IMR-90 (cell line): Measurements from ENCODE around the gene CCDC152. TPM values are rescaled to one million over a fixed set of nuclear protein-coding genes. Genes with fewer than 3 reads are reported as not detected.

ENCODE experiments used
- ATAC-seq: fragments of 200-7000 bp; cut with Tn5 transposase; 2 replicates; pipeline ENCODE4 v1.9.1; 2020; ENCODE audit warnings: low read depth, mild to moderate bottlenecking, moderate library complexity
- BruUV-seq: library from RNA; stranded (reverse); fragments of 400-500 nt; replicated peaks from 2 replicates; lab custom pipeline; 2021; lab: Mats Ljungman, UMichigan
- CTCF ChIA-PET: fragments of 300-600 bp; formaldehyde crosslinking; extraction: SDS; loops from one replicate; lab custom pipeline; 2021; ENCODE audit warnings: antibody characterized with exemption; lab: Yijun Ruan, JAX
- POLR2A ChIA-PET: fragments of 300-600 bp; sonication (Branson Sonifier 250); formaldehyde crosslinking; loops from one replicate; lab custom pipeline; 2022; ENCODE audit warnings: antibody characterized with exemption; ENCODE audit not compliant: unreplicated experiment; lab: Charles Lee
- DNase-seq: peaks from one replicate; pipeline ENCODE4 v3.0.0; 2013
- H2AFZ ChIP-seq: replicated peaks from 2 replicates; pipeline ENCODE3; 2013; ENCODE audit warnings: low read length, mild to moderate bottlenecking; ENCODE audit not compliant: poor library complexity
- H2AK5ac ChIP-seq: 2 replicates; pipeline ENCODE4 v1.6.1; 2013; ENCODE audit warnings: low read depth, low read length, inconsistent platforms
- H2AK9ac ChIP-seq: replicated peaks from 2 replicates; pipeline ENCODE3; 2013; ENCODE audit warnings: mild to moderate bottlenecking, low read depth, low read length, moderate library complexity; ENCODE audit not compliant: poor library complexity
- H2BK120ac ChIP-seq: 2 replicates; pipeline ENCODE4 v1.6.1; 2013; ENCODE audit warnings: low read depth, low read length, inconsistent platforms
- H2BK15ac ChIP-seq: 3 replicates; pipeline ENCODE4 v1.6.1; 2013; ENCODE audit warnings: low read depth, low read length, inconsistent platforms
- H2BK20ac ChIP-seq: 2 replicates; pipeline ENCODE4 v1.6.1; 2013; ENCODE audit warnings: low read depth, mild to moderate bottlenecking, inconsistent platforms, low read length, moderate library complexity
- H2BK5ac ChIP-seq: 2 replicates; pipeline ENCODE4 v1.6.1; 2013; ENCODE audit warnings: mild to moderate bottlenecking, low read depth, low read length, inconsistent platforms; ENCODE audit not compliant: poor library complexity, severe bottlenecking
- H3K14ac ChIP-seq: replicated peaks from 2 replicates; pipeline ENCODE4 v1.6.1; 2013; ENCODE audit warnings: low read depth, low read length, inconsistent platforms
- H3K18ac ChIP-seq: 2 replicates; pipeline ENCODE4 v1.6.1; 2013; ENCODE audit warnings: low read depth, low read length, control low read depth
- H3K23ac ChIP-seq: 2 replicates; pipeline ENCODE4 v1.6.1; 2013; ENCODE audit warnings: low read depth, low read length, inconsistent platforms
- H3K27ac ChIP-seq: 2 replicates; pipeline ENCODE4 v1.5.1; 2013; ENCODE audit warnings: mild to moderate bottlenecking, control low read depth, low read length; ENCODE audit not compliant: insufficient read depth
- H3K27me3 ChIP-seq: 2 replicates; pipeline ENCODE4 v1.6.1; 2013; ENCODE audit warnings: low read length; ENCODE audit not compliant: control insufficient read depth, insufficient read depth
- H3K36me3 ChIP-seq: 2 replicates; pipeline ENCODE4 v1.6.1; 2013; ENCODE audit warnings: low read length, mixed read lengths; ENCODE audit not compliant: control insufficient read depth, insufficient read depth
- H3K4ac ChIP-seq: 2 replicates; pipeline ENCODE4 v1.6.1; 2013; ENCODE audit warnings: low read depth, low read length, inconsistent platforms
- H3K4me1 ChIP-seq: 2 replicates; pipeline ENCODE4 v1.6.1; 2013; ENCODE audit warnings: low read length, mixed read lengths; ENCODE audit not compliant: control insufficient read depth, insufficient read depth
- H3K4me2 ChIP-seq: 2 replicates; pipeline ENCODE4 v1.6.1; 2013; ENCODE audit warnings: low read depth, mild to moderate bottlenecking, control low read depth, low read length, moderate library complexity
- H3K4me3 ChIP-seq: 2 replicates; pipeline ENCODE4 v1.5.1; 2013; ENCODE audit warnings: low read depth, mild to moderate bottlenecking, control low read depth, low read length, moderate library complexity; ENCODE audit not compliant: insufficient read depth
- H3K56ac ChIP-seq: 2 replicates; pipeline ENCODE4 v1.6.1; 2013; ENCODE audit warnings: low read length, inconsistent platforms; ENCODE audit not compliant: insufficient read depth; ENCODE audit errors: extremely low read depth
- H3K79me1 ChIP-seq, 2 experiments: 2 replicates each; pipeline ENCODE4 v1.6.1; 2013; ENCODE audit warnings: low read length in 2 of 2, inconsistent platforms in 1 of 2, low read depth in 1 of 2
- H3K9ac ChIP-seq: 2 replicates; pipeline ENCODE4 v1.6.1; 2013; ENCODE audit warnings: low read depth, low read length, control low read depth
- H3K9me1 ChIP-seq: 2 replicates; pipeline ENCODE4 v1.6.1; 2013; ENCODE audit warnings: low read length, inconsistent platforms; ENCODE audit not compliant: insufficient read depth
- H3K9me3 ChIP-seq: 2 replicates; pipeline ENCODE4 v1.6.1; 2013; ENCODE audit warnings: low read length; ENCODE audit not compliant: control insufficient read depth, insufficient read depth
- H4K20me1 ChIP-seq: 2 replicates; pipeline ENCODE4 v1.6.1; 2013; ENCODE audit warnings: low read length, inconsistent platforms; ENCODE audit not compliant: insufficient read depth
- H4K5ac ChIP-seq: 2 replicates; pipeline ENCODE4 v1.6.1; 2013; ENCODE audit warnings: mild to moderate bottlenecking, low read depth, low read length, control low read depth
- H4K8ac ChIP-seq, 2 experiments: 2 replicates each; pipeline ENCODE4 v1.6.1; 2013; ENCODE audit warnings: low read depth in 2 of 2, low read length in 2 of 2, control low read depth in 1 of 2, inconsistent platforms in 1 of 2
- H4K91ac ChIP-seq: 2 replicates; pipeline ENCODE4 v1.6.1; 2013; ENCODE audit warnings: low read depth, low read length, inconsistent platforms; ENCODE audit not compliant: insufficient read depth
- CEBPB ChIP-seq: IDR thresholded peaks from 2 replicates; pipeline ENCODE4 v1.6.1; 2012; ENCODE audit warnings: low read depth, low read length, improper control_type of control experiment
- MAFK ChIP-seq: IDR thresholded peaks from 2 replicates; pipeline ENCODE4 v1.6.1; 2012; ENCODE audit warnings: low read depth, low read length, improper control_type of control experiment
- MAZ ChIP-seq: IDR thresholded peaks from 2 replicates; pipeline ENCODE4 v1.6.1; 2012; ENCODE audit warnings: low read depth, mild to moderate bottlenecking, low read length, improper control_type of control experiment, moderate library complexity, borderline replicate concordance
- MXI1 ChIP-seq: IDR thresholded peaks from 2 replicates; pipeline ENCODE4 v1.6.1; 2012; ENCODE audit warnings: low read depth, mild to moderate bottlenecking, low read length, moderate library complexity, borderline replicate concordance
- POLR2A ChIP-seq: IDR thresholded peaks from 2 replicates; pipeline ENCODE4 v1.6.1; 2012; ENCODE audit warnings: mild to moderate bottlenecking, low read depth, low read length
- RFX5 ChIP-seq: IDR thresholded peaks from 2 replicates; pipeline ENCODE4 v1.8.0; 2012; ENCODE audit warnings: low read depth, mild to moderate bottlenecking, low read length, moderate library complexity
- SMC3 ChIP-seq: fragments of 150-350 bp; IDR thresholded peaks from 2 replicates; pipeline ENCODE4 v1.6.1; 2016; ENCODE audit warnings: low read depth, mild to moderate bottlenecking, antibody characterized with exemption, low read length, moderate library complexity
- WGBS, 2 experiments: methylation state at CpG; one replicate each; pipeline versions ENCODE4 v1.1.5 to v1.1.7; 2013; ENCODE audit warnings: missing lambda C conversion rate in 2 of 2; ENCODE audit not compliant: insufficient read length in 1 of 2; ENCODE audit errors: extremely low coverage in 2 of 2; 5-methylcytosine and 5-hydroxymethylcytosine counted together
- dilution Hi-C: fragments of 300-500 bp; cut with HindIII; formaldehyde crosslinking; loops from one replicate; pipeline ENCODE4 v1.14.3; 2018; ENCODE audit warnings: low sequenced_read_pairs; ENCODE audit not compliant: unreplicated experiment
- in situ Hi-C: fragments of 300-500 bp; cut with MboI; formaldehyde crosslinking; loops from 3 replicates; pipeline ENCODE4 v1.14.3; 2019; ENCODE audit warnings: low sequenced_read_pairs, inconsistent platforms, mixed read lengths
- intact Hi-C: fragments of 100-400 bp; cut with micrococcal nuclease; formaldehyde crosslinking; loops from 2 replicates; pipeline ENCODE4 v1.10.0; 2022
- polyA plus RNA-seq, 3 experiments: library from polyadenylated mRNA; depleted of rRNA; stranded (reverse); fragments of >200 nt; gene quantifications; 2 replicates each; pipeline ENCODE4 v1.2.3, GENCODE V29; 2012; ENCODE audit warnings: low replicate concordance in 1 of 3
- total RNA-seq: library from RNA; depleted of rRNA; stranded (reverse); fragments of >200 nt; gene quantifications from 2 replicates; pipeline ENCODE4 v1.2.3, GENCODE V29; 2012
- TF ChIP-seq, protein P1 (sequence below): fragments of 150-350 bp; IDR thresholded peaks from 2 replicates; pipeline ENCODE4 v1.6.1; 2017; ENCODE audit warnings: mild to moderate bottlenecking, antibody characterized with exemption, low read length, low read depth
- TF ChIP-seq, protein P2 (sequence below): fragments of 150-350 bp; IDR thresholded peaks from 2 replicates; pipeline ENCODE4 v1.6.1; 2016; ENCODE audit warnings: low read depth, mild to moderate bottlenecking, low read length, moderate library complexity, borderline replicate concordance

CCDC152 gene
- total and polyA plus RNA-seq, 2 of the 4 experiments (the other 2 are of a cell fraction) = 0.87 to 0.90 TPM

DNA sequence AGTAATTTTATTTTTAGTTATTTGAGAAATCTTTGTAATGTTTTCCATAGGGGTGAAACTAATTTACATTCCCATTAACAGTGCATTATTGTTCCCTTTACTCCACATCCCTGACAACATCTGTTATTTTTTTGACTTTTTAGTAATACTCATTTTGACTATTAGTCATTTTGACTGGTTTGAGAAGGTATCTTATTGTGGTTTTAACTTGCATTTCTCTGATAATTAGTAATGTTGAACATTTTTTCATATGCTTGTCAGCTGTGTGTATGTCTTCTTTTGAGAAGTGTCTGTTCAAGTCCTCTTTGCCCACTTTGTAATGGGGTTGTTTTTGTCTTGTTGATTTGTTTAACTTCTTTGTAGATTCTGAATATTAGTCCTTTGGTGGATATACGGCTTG lies 27.5 kb downstream of the CCDC152 start:
- H2BK15ac ChIP-seq = no peak overlapping the region
- H3K4me2 ChIP-seq = no peak overlapping the region
- no peak overlapping the region for H3K18ac ChIP-seq
- no peak for ATAC-seq
- H2AFZ ChIP-seq = no peak overlapping the region
- H4K20me1 ChIP-seq = no peaks in the 10 kb centered on the region
- BruUV-seq = no TSS peak
- no CpG with 5 or more reads among the region's 1 CpG for WGBS, 2 experiments
- no peak overlapping the region for H4K5ac ChIP-seq
- H3K4me3 ChIP-seq = no peak overlapping the region
- ChIA-PET CTCF (no interaction called here), POLR2A (no interaction called here)
- TF ChIP-seq RFX5 (no peak), SMC3 (no peak), CEBPB (no peak), MXI1 (no peak), MAFK (no peak), POLR2A (no peak), MAZ (no peak)
- TF ChIP-seq, protein P1, sequence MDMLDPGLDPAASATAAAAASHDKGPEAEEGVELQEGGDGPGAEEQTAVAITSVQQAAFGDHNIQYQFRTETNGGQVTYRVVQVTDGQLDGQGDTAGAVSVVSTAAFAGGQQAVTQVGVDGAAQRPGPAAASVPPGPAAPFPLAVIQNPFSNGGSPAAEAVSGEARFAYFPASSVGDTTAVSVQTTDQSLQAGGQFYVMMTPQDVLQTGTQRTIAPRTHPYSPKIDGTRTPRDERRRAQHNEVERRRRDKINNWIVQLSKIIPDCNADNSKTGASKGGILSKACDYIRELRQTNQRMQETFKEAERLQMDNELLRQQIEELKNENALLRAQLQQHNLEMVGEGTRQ = no peak
- TF ChIP-seq, protein P2, sequence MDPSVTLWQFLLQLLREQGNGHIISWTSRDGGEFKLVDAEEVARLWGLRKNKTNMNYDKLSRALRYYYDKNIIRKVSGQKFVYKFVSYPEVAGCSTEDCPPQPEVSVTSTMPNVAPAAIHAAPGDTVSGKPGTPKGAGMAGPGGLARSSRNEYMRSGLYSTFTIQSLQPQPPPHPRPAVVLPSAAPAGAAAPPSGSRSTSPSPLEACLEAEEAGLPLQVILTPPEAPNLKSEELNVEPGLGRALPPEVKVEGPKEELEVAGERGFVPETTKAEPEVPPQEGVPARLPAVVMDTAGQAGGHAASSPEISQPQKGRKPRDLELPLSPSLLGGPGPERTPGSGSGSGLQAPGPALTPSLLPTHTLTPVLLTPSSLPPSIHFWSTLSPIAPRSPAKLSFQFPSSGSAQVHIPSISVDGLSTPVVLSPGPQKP = no peak
- no peak overlapping the region for H2BK5ac ChIP-seq
- no peaks in the 10 kb centered on the region for H3K27me3 ChIP-seq
- H2BK20ac ChIP-seq = no peak overlapping the region
- no peaks in the 10 kb centered on the region for H3K9me3 ChIP-seq
- H2AK5ac ChIP-seq = no peak overlapping the region
- no peaks in the 10 kb centered on the region for H3K79me1 ChIP-seq
- H4K8ac ChIP-seq = no peak overlapping the region
- H3K14ac ChIP-seq = no peak overlapping the region
- intact Hi-C loops = no loop called here
- in situ Hi-C loops = no loop called here
- dilution Hi-C loops = no loop called here
- no peak overlapping the region for H2AK9ac ChIP-seq
- no peak for DNase-seq
- H2BK120ac ChIP-seq = no peak overlapping the region
- H3K56ac ChIP-seq = no peak overlapping the region
- H3K23ac ChIP-seq = no peak overlapping the region
- H3K4me1 ChIP-seq = no peaks in the 10 kb centered on the region
- no peak overlapping the region for H3K27ac ChIP-seq
- H3K9me1 ChIP-seq = no peaks in the 10 kb centered on the region
- no peaks in the 10 kb centered on the region for H3K36me3 ChIP-seq
- no peak overlapping the region for H3K9ac ChIP-seq
- H3K4ac ChIP-seq = no peak overlapping the region
- H4K91ac ChIP-seq = no peak overlapping the region
